H9 (cell line): Measurements from ENCODE around the gene MBLAC2. TPM values are rescaled to one million over a fixed set of nuclear protein-coding genes. Genes with fewer than 3 reads are reported as not detected.

Experiments used
- DNase-seq: peaks from one replicate; pipeline ENCODE4 v3.0.0-alpha.2; 2017
- H2AFZ ChIP-seq: one replicate; pipeline ENCODE4 v1.6.1; 2013; ENCODE audit warnings: mild to moderate bottlenecking, low read length, control low read depth, moderate library complexity
- H2AK5ac ChIP-seq: 2 replicates; pipeline ENCODE4 v1.6.1; 2013; ENCODE audit warnings: low read length, control low read depth, mixed read lengths; ENCODE audit not compliant: insufficient read length
- H2BK120ac ChIP-seq: one replicate; pipeline ENCODE4 v1.6.1; 2013; ENCODE audit warnings: low read depth, mild to moderate bottlenecking, low read length, control low read depth, inconsistent platforms; ENCODE audit not compliant: poor library complexity, severe bottlenecking
- H2BK12ac ChIP-seq: 2 replicates; pipeline ENCODE4 v1.6.1; 2013; ENCODE audit warnings: low read length, control low read depth, mixed read lengths, low read depth; ENCODE audit not compliant: insufficient read length
- H2BK15ac ChIP-seq: 2 replicates; pipeline ENCODE4 v1.6.1; 2013; ENCODE audit warnings: low read depth, low read length, control low read depth
- H2BK20ac ChIP-seq: one replicate; pipeline ENCODE4 v1.6.1; 2013; ENCODE audit warnings: low read depth, mild to moderate bottlenecking, low read length, control low read depth, inconsistent platforms; ENCODE audit not compliant: poor library complexity, severe bottlenecking
- H2BK5ac ChIP-seq: 2 replicates; pipeline ENCODE4 v1.6.1; 2013; ENCODE audit warnings: low read length, control low read depth, mixed read lengths; ENCODE audit not compliant: insufficient read length
- H3K14ac ChIP-seq: 2 replicates; pipeline ENCODE4 v1.6.1; 2013; ENCODE audit warnings: low read length, control low read depth; ENCODE audit not compliant: insufficient read depth
- H3K18ac ChIP-seq: 2 replicates; pipeline ENCODE4 v1.6.1; 2013; ENCODE audit warnings: low read depth, mild to moderate bottlenecking, mixed read lengths, low read length, control low read depth; ENCODE audit not compliant: insufficient read length
- H3K23ac ChIP-seq: 2 replicates; pipeline ENCODE4 v1.6.1; 2013; ENCODE audit warnings: low read length, control low read depth, mixed read lengths, low read depth; ENCODE audit not compliant: insufficient read length
- H3K23me2 ChIP-seq: 2 replicates; pipeline ENCODE4 v1.6.1; 2013; ENCODE audit warnings: low read depth, mild to moderate bottlenecking, mixed read lengths, low read length, control low read depth; ENCODE audit not compliant: insufficient read length, poor library complexity, severe bottlenecking
- H3K27ac ChIP-seq: 2 replicates; pipeline ENCODE4 v1.5.1; 2013; ENCODE audit warnings: low read length, control low read depth, mixed read lengths, low read depth; ENCODE audit not compliant: insufficient read length
- H3K27me3 ChIP-seq: 2 replicates; pipeline ENCODE4 v1.6.1; 2013; ENCODE audit warnings: low read length, control low read depth, inconsistent platforms; ENCODE audit not compliant: insufficient read depth
- H3K4ac ChIP-seq: 2 replicates; pipeline ENCODE4 v1.6.1; 2013; ENCODE audit warnings: low read depth, mild to moderate bottlenecking, control low read depth, inconsistent platforms, low read length, moderate library complexity
- H3K4me1 ChIP-seq: 2 replicates; pipeline ENCODE4 v1.6.1; 2013; ENCODE audit warnings: low read length, control low read depth, inconsistent platforms; ENCODE audit not compliant: insufficient read depth
- H3K4me2 ChIP-seq: 2 replicates; pipeline ENCODE4 v1.6.1; 2013; ENCODE audit warnings: low read length, control low read depth, mixed read lengths; ENCODE audit not compliant: insufficient read length, insufficient read depth
- H3K56ac ChIP-seq: 2 replicates; pipeline ENCODE4 v1.6.1; 2013; ENCODE audit warnings: low read depth, mild to moderate bottlenecking, mixed read lengths, low read length, control low read depth; ENCODE audit not compliant: insufficient read length
- H3K79me1 ChIP-seq: 2 replicates; pipeline ENCODE4 v1.6.1; 2013; ENCODE audit warnings: low read depth, mild to moderate bottlenecking, moderate library complexity, low read length, control low read depth, inconsistent platforms; ENCODE audit not compliant: insufficient read depth, poor library complexity, severe bottlenecking
- H3K79me2 ChIP-seq: 2 replicates; pipeline ENCODE4 v1.6.1; 2013; ENCODE audit warnings: low read length, control low read depth, inconsistent platforms; ENCODE audit not compliant: insufficient read depth
- H3K9ac ChIP-seq: 2 replicates; pipeline ENCODE4 v1.6.1; 2013; ENCODE audit warnings: low read length, control low read depth, mixed read lengths; ENCODE audit not compliant: insufficient read length; ENCODE audit errors: extremely low read depth
- H3K9me3 ChIP-seq: one replicate; pipeline ENCODE4 v1.6.1; 2013; ENCODE audit warnings: low read depth, low read length, inconsistent platforms; ENCODE audit not compliant: control insufficient read depth
- H3T11ph ChIP-seq: one replicate; pipeline ENCODE4 v1.6.1; 2013; ENCODE audit warnings: mild to moderate bottlenecking, low read length, control low read depth, inconsistent platforms
- H4K20me1 ChIP-seq: one replicate; pipeline ENCODE4 v1.6.1; 2013; ENCODE audit not compliant: control insufficient read depth, insufficient read length, insufficient read depth
- H4K5ac ChIP-seq: 2 replicates; pipeline ENCODE4 v1.6.1; 2013; ENCODE audit warnings: low read depth, mild to moderate bottlenecking, mixed read lengths, low read length, control low read depth; ENCODE audit not compliant: insufficient read length
- H4K8ac ChIP-seq: replicated peaks from 2 replicates; pipeline ENCODE4 v1.6.1; 2013; ENCODE audit warnings: low read length, control low read depth, mixed read lengths, low read depth; ENCODE audit not compliant: insufficient read length
- H4K91ac ChIP-seq: 2 replicates; pipeline ENCODE4 v1.6.1; 2013; ENCODE audit warnings: low read depth, mild to moderate bottlenecking, moderate library complexity, mixed read lengths, low read length, control low read depth; ENCODE audit not compliant: insufficient read length
- H3K27ac Mint-ChIP-seq, 3 experiments: 2 replicates in 2 of 3; 3 replicates in 1 of 3; pipeline ENCODE4 v1.8.0; 2020 to 2021; ENCODE audit warnings: mixed read lengths in 3 of 3, mild to moderate bottlenecking in 1 of 3, moderate library complexity in 1 of 3
- H3K27me3 Mint-ChIP-seq: 2 replicates; pipeline ENCODE4 v1.8.0; 2021; ENCODE audit warnings: low read depth, mild to moderate bottlenecking, moderate library complexity, mixed read lengths
- H3K36me3 Mint-ChIP-seq, 3 experiments: 2 replicates in 2 of 3; 3 replicates in 1 of 3; pipeline ENCODE4 v1.8.0; 2020 to 2021; ENCODE audit warnings: low read depth in 3 of 3, mixed read lengths in 3 of 3; ENCODE audit not compliant: insufficient read depth in 1 of 3
- H3K4me1 Mint-ChIP-seq, 2 experiments: 2 replicates each; pipeline ENCODE4 v1.8.0; 2020; ENCODE audit warnings: mixed read lengths in 2 of 2
- H3K4me3 Mint-ChIP-seq, 2 experiments: 2 replicates in 1 of 2; 3 replicates in 1 of 2; pipeline ENCODE4 v1.8.0; 2020 to 2021; ENCODE audit warnings: mild to moderate bottlenecking in 2 of 2, mixed read lengths in 2 of 2, moderate library complexity in 1 of 2
- H3K9me3 Mint-ChIP-seq, 2 experiments: 2 replicates in 1 of 2; 3 replicates in 1 of 2; pipeline ENCODE4 v1.8.0; 2020; ENCODE audit warnings: mild to moderate bottlenecking in 2 of 2, mixed read lengths in 2 of 2, moderate library complexity in 1 of 2
- CTCF ChIP-seq: fragments of 200-600 bp; sonication (generic); conservative IDR thresholded peaks from 3 replicates; pipeline ENCODE4 v1.8.0; 2021; ENCODE audit warnings: antibody characterized with exemption, mild to moderate bottlenecking
- WGBS: extraction: QIAGEN DNeasy Blood & Tissue Kit; methylation state at CpG from one replicate; pipeline ENCODE4 v1.1.7; 2013; ENCODE audit warnings: missing lambda C conversion rate, low lambda C conversion rate, mixed read lengths; ENCODE audit not compliant: insufficient read length; ENCODE audit errors: extremely low coverage; 5-methylcytosine and 5-hydroxymethylcytosine counted together
- total RNA-seq: library from RNA; stranded (reverse); gene quantifications from 2 replicates; pipeline ENCODE4 v1.2.1, GENCODE V29; 2021

Gene MBLAC2
- total RNA-seq, 1 experiment from 2014 or later: 4.9 TPM

GRCh38 chr5:90477621-90478215, 3.1 kb upstream of the MBLAC2 start:
- H3K23ac ChIP-seq: no peak overlapping the region
- peak overlapping the region; percentile 54 to 96 (median 84) for H3K27ac Mint-ChIP-seq

More at GRCh38 chr5:90477621-90478215, 3.1 kb upstream of the MBLAC2 start:
- no peak overlapping the region for H4K91ac ChIP-seq
- H3K9ac ChIP-seq: no peak overlapping the region
- H3K36me3 Mint-ChIP-seq: peaks cover 4 to 28% (median 25%) of the 10 kb centered on the region in 3 experiments
- no peak for DNase-seq
- no peaks in the 10 kb centered on the region for H3K9me3 Mint-ChIP-seq
- no peak overlapping the region for H3K18ac ChIP-seq
- H3K4me3 Mint-ChIP-seq: peak overlapping the region; percentile 93 to 98
- H2BK120ac ChIP-seq: no peak overlapping the region
- H3K4me1 ChIP-seq: peaks cover 10% of the 10 kb centered on the region; the same call in 1 of the 2 replicates
- H3K27me3 Mint-ChIP-seq: no peaks in the 10 kb centered on the region; the same call in 1 of the 2 replicates
- no peak for TF ChIP-seq CTCF
- H3K23me2 ChIP-seq: peaks cover 12% of the 10 kb centered on the region
- no peak overlapping the region for H2BK5ac ChIP-seq
- no peak overlapping the region for H2BK12ac ChIP-seq
- H3K9me3 ChIP-seq: no peaks in the 10 kb centered on the region
- H3T11ph ChIP-seq: no peak overlapping the region
- H3K4me1 Mint-ChIP-seq: peaks cover 48 to 55% of the 10 kb centered on the region in 2 experiments
- no peaks in the 10 kb centered on the region for H4K20me1 ChIP-seq
- H2AK5ac ChIP-seq: no peak overlapping the region
- WGBS: no CpG with 5 or more reads among the region's 8 CpGs
- no peak overlapping the region for H2AFZ ChIP-seq
- H3K27me3 ChIP-seq: no peaks in the 10 kb centered on the region
- H4K8ac ChIP-seq: no peak overlapping the region
- peak overlapping the region; percentile 69 for H3K4me2 ChIP-seq
- peak overlapping the region; percentile 64 for H3K27ac ChIP-seq
- no peak overlapping the region for H2BK15ac ChIP-seq
- peaks cover 22% of the 10 kb centered on the region; the same call in 1 of the 2 replicates for H3K79me2 ChIP-seq
- H2BK20ac ChIP-seq: no peak overlapping the region
- H3K79me1 ChIP-seq: no peaks in the 10 kb centered on the region
- no peak overlapping the region for H3K4ac ChIP-seq
- no peak overlapping the region for H4K5ac ChIP-seq
- H3K56ac ChIP-seq: no peak overlapping the region
- H3K14ac ChIP-seq: no peak overlapping the region
